Measurements from ENCODE around the gene IGSF21. TPM values are rescaled to one million over a fixed set of nuclear protein-coding genes. Genes with fewer than 3 reads are reported as not detected.

IGSF21 gene
- polyA plus RNA-seq, 1 of the 3 experiments (the other 2 are of a cell fraction) = not detected

GRCh38 chr1:18176619-18177018 is 69.0 kb downstream of the IGSF21 start (continued):
- TF ChIP-seq RFX5 (IDR thresholded peaks at IDR 0.05; ENCODE audit: low read length) (no peak), RXRA (IDR thresholded peaks at IDR 0.05; ENCODE audit: borderline replicate concordance, low read depth) (no peak), MAX (IDR thresholded peaks at IDR 0.05; ENCODE audit: low read depth) (no peak)

- no peak overlapping the region for H3K9ac ChIP-seq
- WGBS (ENCODE audit: low lambda C conversion rate) = 53% methylated on average over 8 of the region's 8 CpGs
- POLR2A ChIA-PET = no interaction called here
- no peaks in the 10 kb centered on the region for H3K9me2 ChIP-seq
- H3K4me1 ChIP-seq (ENCODE audit: control insufficient read depth in 1 of 2, insufficient read depth in 2 of 2, low read depth in 1 of 2, low read length in 1 of 2) = peaks cover 0 to 30% of the 10 kb centered on the region in 2 experiments; a peak in 1 of 4 replicates
- no peaks in the 10 kb centered on the region for H3K27me3 ChIP-seq (ENCODE audit: insufficient read depth)
- TF ChIP-seq MAX (IDR thresholded peaks at IDR 0.05; ENCODE audit: low read depth) (no peak), MXI1 (IDR thresholded peaks at IDR 0.05; ENCODE audit: low read depth, low read length) (no peak), TEAD4 (IDR thresholded peaks at IDR 0.05; ENCODE audit: borderline replicate concordance, insufficient read depth) (no peak), FOXJ3 (CRISPR knock-in tag; IDR thresholded peaks at IDR 0.05) (no peak), TCF12 (IDR thresholded peaks at IDR 0.05) (no peak), NFIC (IDR thresholded peaks at IDR 0.05; ENCODE audit: borderline replicate concordance) (no peak), FOSL2 (IDR thresholded peaks at IDR 0.05; ENCODE audit: borderline replicate concordance, low read depth) (no peak), RCOR1 (IDR thresholded peaks at IDR 0.05; ENCODE audit: low read length) (no peak), EZH2phosphoT487 (IDR thresholded peaks at IDR 0.05; ENCODE audit: borderline replicate concordance, low read depth) (no peak), FOXM1 (IDR thresholded peaks at IDR 0.05; ENCODE audit: low read depth) (no peak), SMC3 (IDR thresholded peaks at IDR 0.05; ENCODE audit: low read depth, low read length) (no peak)
- H3K9me3 ChIP-seq = no peaks in the 10 kb centered on the region
- H3K36me3 ChIP-seq (replicated peaks in 1 of 2; ENCODE audit: control insufficient read depth in 1 of 2, insufficient read depth in 2 of 2, low read length in 1 of 2) = no peaks in the 10 kb centered on the region
- H3F3A ChIP-seq (replicated peaks; ENCODE audit: insufficient read depth) = no peaks in the 10 kb centered on the region
- H3K4me3 ChIP-seq (ENCODE audit: low read depth in 2 of 2, low read length in 1 of 2) = no peak overlapping the region
- CTCF ChIA-PET = interaction anchor here (1.4 to 1.7 kb wide), 4 partner anchors 11 to 30 kb away, joined by 4 to 9 read pairs (median 4); no protein-coding TSS in a partner anchor
- no peaks in the 10 kb centered on the region for H4K20me1 ChIP-seq (ENCODE audit: insufficient read depth)
- H2AFZ ChIP-seq (ENCODE audit: low read depth) = no peak overlapping the region
- no peak for DNase-seq
- H3K79me2 ChIP-seq (ENCODE audit: insufficient read depth) = no peaks in the 10 kb centered on the region
- no peak overlapping the region for H3K27ac ChIP-seq (ENCODE audit: low read depth in 2 of 2, low read length in 1 of 2)
- no peak overlapping the region for H3K4me2 ChIP-seq
Measured at GRCh38 chr1:18178111-18178510, 70.5 kb downstream of the IGSF21 start.

GRCh38 chr1:18179009-18179408 is 71.4 kb downstream of the IGSF21 start:
- Histone ChIP-seq H4K20me1 (ENCODE audit: insufficient read depth) (no peaks in the 10 kb centered on the region), H3K4me1 (ENCODE audit: control insufficient read depth in 1 of 2, insufficient read depth in 2 of 2, low read depth in 1 of 2, low read length in 1 of 2) (peaks cover 0 to 36% of the 10 kb centered on the region in 2 experiments; a peak in 1 of 4 replicates), H3K9ac (no peak overlapping the region), H3K9me2 (no peaks in the 10 kb centered on the region), H3K9me3 (no peaks in the 10 kb centered on the region), H3K36me3 (replicated peaks in 1 of 2; ENCODE audit: control insufficient read depth in 1 of 2, insufficient read depth in 2 of 2, low read length in 1 of 2) (no peaks in the 10 kb centered on the region), H3K79me2 (ENCODE audit: insufficient read depth) (no peaks in the 10 kb centered on the region), H3F3A (replicated peaks; ENCODE audit: insufficient read depth) (no peaks in the 10 kb centered on the region), H2AFZ (ENCODE audit: low read depth) (no peak overlapping the region), H3K4me2 (no peak overlapping the region), H3K27me3 (ENCODE audit: insufficient read depth) (no peaks in the 10 kb centered on the region), H3K27ac (ENCODE audit: low read depth in 2 of 2, low read length in 1 of 2) (no peak overlapping the region), H3K4me3 (ENCODE audit: low read depth in 2 of 2, low read length in 1 of 2) (no peak overlapping the region)
- WGBS (ENCODE audit: low lambda C conversion rate) = 9% methylated on average over 4 of the region's 7 CpGs
- TF ChIP-seq EP300 (IDR thresholded peaks at IDR 0.05; ENCODE audit: borderline replicate concordance in 1 of 2, low read depth in 1 of 2, low read length in 1 of 2) (no peak), TCF12 (IDR thresholded peaks at IDR 0.05) (no peak), REST (IDR thresholded peaks at IDR 0.05; ENCODE audit: low read depth, low read length) (no peak), USF1 (IDR thresholded peaks at IDR 0.05; ENCODE audit: borderline replicate concordance, low read depth) (no peak), MXI1 (IDR thresholded peaks at IDR 0.05; ENCODE audit: low read depth, low read length) (no peak), JUND (IDR thresholded peaks at IDR 0.05) (no peak), POLR2AphosphoS5 (IDR thresholded peaks at IDR 0.05; ENCODE audit: low read depth, low read length) (no peak), IRF3 (IDR thresholded peaks at IDR 0.05; ENCODE audit: low read depth, low read length) (no peak), FOXM1 (IDR thresholded peaks at IDR 0.05; ENCODE audit: low read depth) (no peak)
- ChIA-PET POLR2A (no interaction called here), CTCF (interaction anchor here (1.4 to 1.7 kb wide), 4 partner anchors 10 to 31 kb away, joined by 4 to 9 read pairs (median 4); no protein-coding TSS in a partner anchor)
- peak; percentile 40 for DNase-seq
